ENCODE measurements around the gene KANK4.
"Not testable (repeated sequence)": the region's sequence is repeated elsewhere in the genome, so short reads cannot be mapped to it uniquely, and the experiment has no call there.

Gene KANK4

GRCh38 chr1:62245201-62245600 is 74.0 kb downstream of the KANK4 start:
- no peak for DNase-seq (ENCODE audit: extremely low spot score)
- TF ChIP-seq CTCF (IDR thresholded peaks at IDR 0.05; ENCODE audit: control extremely low read depth, extremely low read depth, low read depth, missing control alignments) = no peak
- CTCF ChIA-PET = no interaction called here
- POLR2A ChIA-PET = no interaction called here

- DNase-seq (ENCODE audit: extremely low spot score); POLR2A ChIA-PET: not testable (repeated sequence)
- CTCF ChIA-PET = interaction anchor here (1.1 kb wide), 1 partner anchor 41 kb away, joined by 3 read pairs; no protein-coding TSS in a partner anchor
Observed at GRCh38 chr1:62244380-62244779, 74.9 kb downstream of the KANK4 start.

- POLR2A ChIA-PET = no interaction called here
- TF ChIP-seq CTCF (IDR thresholded peaks at IDR 0.05; ENCODE audit: control extremely low read depth, extremely low read depth, low read depth, missing control alignments) = no peak
- DNase-seq (ENCODE audit: extremely low spot score) = no peak
- CTCF ChIA-PET = no interaction called here
Observed at GRCh38 chr1:62241371-62242131, 77.7 kb downstream of the KANK4 start.

GRCh38 chr1:62240651-62241370 is 78.4 kb downstream of the KANK4 start:
- POLR2A ChIA-PET = no interaction called here
- no peak for TF ChIP-seq CTCF (IDR thresholded peaks at IDR 0.05; ENCODE audit: control extremely low read depth, extremely low read depth, low read depth, missing control alignments)
- CTCF ChIA-PET = no interaction called here
- DNase-seq (ENCODE audit: extremely low spot score) = no peak

GRCh38 chr1:62239652-62240403 is 79.4 kb downstream of the KANK4 start:
- DNase-seq (ENCODE audit: extremely low spot score); CTCF ChIA-PET; POLR2A ChIA-PET: not testable (repeated sequence)

- POLR2A ChIA-PET = no interaction called here
- CTCF ChIA-PET = no interaction called here
Observed at GRCh38 chr1:62238507-62238906, 80.7 kb downstream of the KANK4 start.

GRCh38 chr1:62237950-62238374 is 81.3 kb downstream of the KANK4 start:
- no peak for TF ChIP-seq CTCF (IDR thresholded peaks at IDR 0.05; ENCODE audit: control extremely low read depth, extremely low read depth, low read depth, missing control alignments)
- ChIA-PET POLR2A (no interaction called here), CTCF (no interaction called here)
- DNase-seq (ENCODE audit: extremely low spot score) = no peak

More at GRCh38 chr1:62238507-62238906, 80.7 kb downstream of the KANK4 start:
- DNase-seq (ENCODE audit: extremely low spot score) = no peak
- TF ChIP-seq CTCF (IDR thresholded peaks at IDR 0.05; ENCODE audit: control extremely low read depth, extremely low read depth, low read depth, missing control alignments) = no peak
